PC-3 (cell line): ENCODE results near the gene ABLIM2. TPM values are rescaled to one million over a fixed set of nuclear protein-coding genes. Genes with fewer than 3 reads are reported as not detected.

Experiments used
- ATAC-seq: fragments of 200-7000 bp; cut with Tn5 transposase; 2 replicates; pipeline ENCODE4 v1.9.1; 2020; ENCODE audit warnings: mild to moderate bottlenecking, moderate library complexity
- BruUV-seq: library from RNA; stranded (reverse); fragments of 400-500 nt; replicated peaks from 2 replicates; lab custom pipeline; 2021; lab: Mats Ljungman, UMichigan
- CTCF ChIA-PET: fragments of 300-600 bp; sonication (Branson Sonifier 250); formaldehyde crosslinking; loops from one replicate; lab custom pipeline; 2022; ENCODE audit warnings: antibody characterized with exemption; lab: Charles Lee
- POLR2A ChIA-PET: fragments of 300-600 bp; sonication (Branson Sonifier 250); formaldehyde crosslinking; loops from one replicate; lab custom pipeline; 2022; ENCODE audit warnings: antibody characterized with exemption; ENCODE audit not compliant: unreplicated experiment; lab: Charles Lee
- DNase-seq: peaks from one replicate; pipeline ENCODE4 v3.0.0-alpha.2; 2015
- H2AFZ ChIP-seq: fragments of 300-600 bp; sonication (generic); 2 replicates; pipeline ENCODE4 v1.6.0; 2016; ENCODE audit warnings: antibody characterized with exemption, low read length
- H3F3A ChIP-seq: fragments of 300-600 bp; sonication (generic); one replicate; pipeline ENCODE4 v1.6.0; 2017; ENCODE audit warnings: antibody characterized with exemption, low read length, control low read depth, mild to moderate bottlenecking; ENCODE audit not compliant: unreplicated experiment
- H3K27ac ChIP-seq: fragments of 300-600 bp; sonication (generic); 2 replicates; pipeline ENCODE4 v1.5.1; 2016; ENCODE audit warnings: mild to moderate bottlenecking, low read length
- H3K27me3 ChIP-seq: fragments of 300-600 bp; sonication (generic); 2 replicates; pipeline ENCODE4 v1.6.1; 2016; ENCODE audit warnings: low read length, mixed read lengths
- H3K36me3 ChIP-seq: fragments of 300-600 bp; sonication (generic); 2 replicates; pipeline ENCODE4 v1.6.1; 2016; ENCODE audit warnings: low read depth, mixed run types, low read length, mixed read lengths
- H3K4me1 ChIP-seq: fragments of 300-600 bp; sonication (generic); 2 replicates; pipeline ENCODE4 v1.5.1; 2016; ENCODE audit warnings: low read length; ENCODE audit not compliant: insufficient read depth
- H3K4me2 ChIP-seq: fragments of 300-600 bp; sonication (generic); 2 replicates; pipeline ENCODE4 v1.6.0; 2016; ENCODE audit warnings: low read length
- H3K4me3 ChIP-seq: fragments of 300-600 bp; sonication (generic); 2 replicates; pipeline ENCODE4 v1.5.1; 2016; ENCODE audit warnings: mild to moderate bottlenecking, low read length, mixed read lengths
- H3K79me2 ChIP-seq: fragments of 300-600 bp; sonication (generic); 2 replicates; pipeline ENCODE4 v1.6.1; 2017; ENCODE audit warnings: low read length, mixed read lengths
- H3K9ac ChIP-seq: fragments of 300-600 bp; sonication (generic); 2 replicates; pipeline ENCODE4 v1.6.0; 2016; ENCODE audit warnings: mild to moderate bottlenecking, low read length
- H3K9me2 ChIP-seq: fragments of 300-600 bp; sonication (generic); replicated peaks from 2 replicates; pipeline ENCODE4 v1.6.1; 2016; ENCODE audit warnings: mixed run types, low read length, mixed read lengths
- H3K9me3 ChIP-seq: fragments of 300-600 bp; sonication (generic); 2 replicates; pipeline ENCODE4 v1.6.1; 2016; ENCODE audit warnings: low read length, mixed read lengths
- H4K20me1 ChIP-seq: fragments of 300-600 bp; sonication (generic); 2 replicates; pipeline ENCODE4 v1.6.1; 2016; ENCODE audit warnings: low read length, mixed read lengths
- EZH2 ChIP-seq: fragments of 300-600 bp; sonication (generic); IDR thresholded peaks from one replicate; pipeline ENCODE4 v1.6.1; 2017; ENCODE audit warnings: antibody characterized with exemption, mild to moderate bottlenecking, low read length; ENCODE audit not compliant: unreplicated experiment
- EZH2phosphoT487 ChIP-seq: fragments of 300-600 bp; sonication (generic); IDR thresholded peaks from 2 replicates; pipeline ENCODE4 v1.6.1; 2018; ENCODE audit warnings: mild to moderate bottlenecking, antibody characterized with exemption, low read length, borderline replicate concordance
- intact Hi-C: fragments of 100-400 bp; cut with micrococcal nuclease; formaldehyde crosslinking; loops from 2 replicates; pipeline ENCODE4 v1.9.0; 2023
- total RNA-seq: library from RNA; depleted of rRNA; stranded (reverse); fragments of >200 nt; gene quantifications from 2 replicates; pipeline ENCODE4 v1.2.3, GENCODE V29; 2014
- TF ChIP-seq, protein P1 (sequence below): fragments of 300-600 bp; sonication (generic); conservative IDR thresholded peaks from 2 replicates; pipeline ENCODE4 v1.5.1; 2017; ENCODE audit warnings: antibody characterized with exemption, low read depth, mild to moderate bottlenecking, low read length

The ABLIM2 gene
- total RNA-seq, 1 experiment from 2014 or later = 3.2 TPM

DNA sequence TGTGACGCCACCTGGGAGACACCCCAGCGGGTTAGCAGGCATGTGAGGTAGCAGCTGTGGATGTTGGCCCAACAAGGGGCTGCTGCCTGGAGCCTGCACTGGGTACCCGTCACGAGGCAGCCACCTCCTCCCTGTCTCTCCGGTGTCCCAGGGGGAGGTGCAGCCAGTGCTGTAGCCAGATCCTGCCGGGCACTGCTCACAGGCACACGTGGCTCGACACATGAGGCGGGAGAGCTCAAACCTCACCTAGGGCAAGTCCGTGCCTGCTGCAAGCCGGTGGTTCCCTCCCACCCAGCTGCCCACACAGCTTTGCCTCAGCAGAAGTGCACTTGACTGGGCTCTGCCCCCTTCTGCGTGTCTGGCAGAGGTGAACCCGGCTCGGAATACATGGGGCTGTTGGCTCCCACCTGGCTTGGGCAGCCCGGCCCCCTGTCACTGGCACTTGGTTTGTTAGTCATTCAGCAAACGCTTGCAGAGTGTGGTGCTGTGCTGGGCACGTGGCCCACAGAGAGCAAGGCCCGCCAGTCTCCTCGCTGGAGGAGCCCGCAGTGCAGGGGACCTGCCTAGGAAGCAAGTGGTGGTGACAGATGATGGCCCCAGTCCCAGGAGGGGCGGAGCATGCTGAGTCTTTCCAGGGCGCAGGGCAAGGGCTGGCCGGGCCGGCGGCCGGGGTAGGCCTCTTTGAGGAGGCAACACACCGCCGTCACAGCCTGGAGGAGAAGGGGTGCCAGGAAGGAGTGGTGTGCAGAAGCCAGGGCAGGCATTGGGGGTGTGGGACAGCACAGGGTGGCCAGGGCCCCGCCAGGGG is 30.3 kb upstream of the ABLIM2 start:
- Histone ChIP-seq H3K36me3 (no peaks in the 10 kb centered on the region), H3F3A (no peaks in the 10 kb centered on the region), H3K27ac (no peak overlapping the region), H3K9me3 (no peaks in the 10 kb centered on the region), H3K9ac (no peak overlapping the region), H3K9me2 (no peaks in the 10 kb centered on the region), H3K79me2 (no peaks in the 10 kb centered on the region), H3K4me3 (no peak overlapping the region), H3K4me1 (peaks cover 51% of the 10 kb centered on the region), H2AFZ (no peak overlapping the region), H3K4me2 (no peak overlapping the region), H3K27me3 (no peaks in the 10 kb centered on the region), H4K20me1 (no peaks in the 10 kb centered on the region)
- no peak for TF ChIP-seq EZH2
- ATAC-seq (no peak), DNase-seq (peak; percentile 11)
- BruUV-seq = no TSS peak
- intact Hi-C loops = no loop called here
- CTCF ChIA-PET = no interaction called here
- POLR2A ChIA-PET = no interaction called here

- Histone ChIP-seq H3K27me3 (no peaks in the 10 kb centered on the region), H3K9ac (no peak overlapping the region), H3K79me2 (no peaks in the 10 kb centered on the region), H2AFZ (peak overlapping the region; percentile 53; the same call in 1 of the 2 replicates), H3K4me3 (no peak overlapping the region), H3F3A (no peaks in the 10 kb centered on the region), H4K20me1 (no peaks in the 10 kb centered on the region), H3K4me2 (no peak overlapping the region), H3K27ac (no peak overlapping the region), H3K9me3 (no peaks in the 10 kb centered on the region), H3K4me1 (peaks cover 56% of the 10 kb centered on the region), H3K36me3 (no peaks in the 10 kb centered on the region), H3K9me2 (no peaks in the 10 kb centered on the region)
- no TSS peak for BruUV-seq
- ChIA-PET POLR2A (no interaction called here), CTCF (no interaction called here)
- ATAC-seq = peak; percentile 23; the same call in 1 of the 2 replicates
- peak; percentile 35 for DNase-seq
- intact Hi-C loops = no loop called here
- no peak for TF ChIP-seq EZH2
- TF ChIP-seq, protein P1, sequence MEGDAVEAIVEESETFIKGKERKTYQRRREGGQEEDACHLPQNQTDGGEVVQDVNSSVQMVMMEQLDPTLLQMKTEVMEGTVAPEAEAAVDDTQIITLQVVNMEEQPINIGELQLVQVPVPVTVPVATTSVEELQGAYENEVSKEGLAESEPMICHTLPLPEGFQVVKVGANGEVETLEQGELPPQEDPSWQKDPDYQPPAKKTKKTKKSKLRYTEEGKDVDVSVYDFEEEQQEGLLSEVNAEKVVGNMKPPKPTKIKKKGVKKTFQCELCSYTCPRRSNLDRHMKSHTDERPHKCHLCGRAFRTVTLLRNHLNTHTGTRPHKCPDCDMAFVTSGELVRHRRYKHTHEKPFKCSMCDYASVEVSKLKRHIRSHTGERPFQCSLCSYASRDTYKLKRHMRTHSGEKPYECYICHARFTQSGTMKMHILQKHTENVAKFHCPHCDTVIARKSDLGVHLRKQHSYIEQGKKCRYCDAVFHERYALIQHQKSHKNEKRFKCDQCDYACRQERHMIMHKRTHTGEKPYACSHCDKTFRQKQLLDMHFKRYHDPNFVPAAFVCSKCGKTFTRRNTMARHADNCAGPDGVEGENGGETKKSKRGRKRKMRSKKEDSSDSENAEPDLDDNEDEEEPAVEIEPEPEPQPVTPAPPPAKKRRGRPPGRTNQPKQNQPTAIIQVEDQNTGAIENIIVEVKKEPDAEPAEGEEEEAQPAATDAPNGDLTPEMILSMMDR = 0 out of 2 replicates have a peak, but pooled peaks have one; percentile 9
Observed at GRCh38 chr4:8188085-8188484, 29.5 kb upstream of the ABLIM2 start.

DNA sequence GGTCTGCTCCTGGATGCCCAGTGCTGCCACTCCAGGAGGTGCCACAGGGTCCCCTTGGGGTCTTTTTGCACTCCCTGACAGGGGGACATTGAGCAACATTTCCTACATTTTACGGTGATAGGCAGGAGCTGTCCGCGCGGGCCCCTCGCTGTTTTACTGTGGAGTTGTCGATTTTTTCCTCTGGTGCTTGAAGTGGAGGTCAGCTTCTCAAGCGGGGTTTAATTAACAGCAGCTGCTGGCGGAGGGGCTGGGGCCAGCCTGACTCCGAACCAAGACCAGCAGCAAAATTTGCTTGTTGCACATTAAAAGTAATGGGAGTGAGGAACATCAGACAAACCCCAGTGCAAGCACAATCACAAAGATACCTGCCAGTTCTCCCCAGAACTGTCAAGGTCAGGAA is 27.3 kb upstream of the ABLIM2 start:
- H3K4me2 ChIP-seq = peak overlapping the region; percentile 69

More for the DNA sequence above, 27.3 kb upstream of the ABLIM2 start:
- Histone ChIP-seq H3K27ac (peak overlapping the region; percentile 89), H3K4me3 (no peak overlapping the region), H4K20me1 (no peaks in the 10 kb centered on the region), H3K9ac (peak overlapping the region; percentile 43), H3K79me2 (no peaks in the 10 kb centered on the region), H3K4me1 (peaks cover 64% of the 10 kb centered on the region), H3K9me2 (no peaks in the 10 kb centered on the region), H3K9me3 (no peaks in the 10 kb centered on the region), H3F3A (no peaks in the 10 kb centered on the region), H3K27me3 (no peaks in the 10 kb centered on the region), H3K36me3 (no peaks in the 10 kb centered on the region), H2AFZ (no peak overlapping the region)
- intact Hi-C loops = no loop called here
- ATAC-seq = no peak
- ChIA-PET CTCF (interaction anchor here (1.3 kb wide), 1 partner anchor 9 kb away, joined by 7 read pairs; no protein-coding TSS in a partner anchor), POLR2A (no interaction called here)
- no peak for DNase-seq
- TF ChIP-seq EZH2phosphoT487 (no peak), EZH2 (no peak)
- TF ChIP-seq, protein P1 = no peak
- no TSS peak for BruUV-seq
